Lung microvascular endothelial cell (primary cell): ENCODE results near the gene ABCA3. TPM values are rescaled to one million over a fixed set of nuclear protein-coding genes. Genes with fewer than 3 reads are reported as not detected.

Source experiments
- DNase-seq, 2 donors: peaks; one replicate each; pipeline versions ENCODE4 v3.0.0 to v3.0.0-alpha.2; 2010; ENCODE audit warnings: low read depth in 2 of 2
- total RNA-seq: library from RNA; depleted of rRNA; stranded (reverse); fragments of >200 nt; gene quantifications from 2 replicates; pipeline ENCODE4 v1.2.1, GENCODE V29; 2014

ABCA3 gene
- total RNA-seq, 1 donor from 2014 or later, result 30.2 TPM

GRCh38 chr16:2357331-2357730 lies 16.8 kb upstream of the ABCA3 start:
- no peak for DNase-seq

- DNase-seq, result no peak
Observed at GRCh38 chr16:2350500-2350899, 10.0 kb upstream of the ABCA3 start.

GRCh38 chr16:2343211-2343610 lies 2.7 kb upstream of the ABCA3 start:
- no peak for DNase-seq

DNA sequence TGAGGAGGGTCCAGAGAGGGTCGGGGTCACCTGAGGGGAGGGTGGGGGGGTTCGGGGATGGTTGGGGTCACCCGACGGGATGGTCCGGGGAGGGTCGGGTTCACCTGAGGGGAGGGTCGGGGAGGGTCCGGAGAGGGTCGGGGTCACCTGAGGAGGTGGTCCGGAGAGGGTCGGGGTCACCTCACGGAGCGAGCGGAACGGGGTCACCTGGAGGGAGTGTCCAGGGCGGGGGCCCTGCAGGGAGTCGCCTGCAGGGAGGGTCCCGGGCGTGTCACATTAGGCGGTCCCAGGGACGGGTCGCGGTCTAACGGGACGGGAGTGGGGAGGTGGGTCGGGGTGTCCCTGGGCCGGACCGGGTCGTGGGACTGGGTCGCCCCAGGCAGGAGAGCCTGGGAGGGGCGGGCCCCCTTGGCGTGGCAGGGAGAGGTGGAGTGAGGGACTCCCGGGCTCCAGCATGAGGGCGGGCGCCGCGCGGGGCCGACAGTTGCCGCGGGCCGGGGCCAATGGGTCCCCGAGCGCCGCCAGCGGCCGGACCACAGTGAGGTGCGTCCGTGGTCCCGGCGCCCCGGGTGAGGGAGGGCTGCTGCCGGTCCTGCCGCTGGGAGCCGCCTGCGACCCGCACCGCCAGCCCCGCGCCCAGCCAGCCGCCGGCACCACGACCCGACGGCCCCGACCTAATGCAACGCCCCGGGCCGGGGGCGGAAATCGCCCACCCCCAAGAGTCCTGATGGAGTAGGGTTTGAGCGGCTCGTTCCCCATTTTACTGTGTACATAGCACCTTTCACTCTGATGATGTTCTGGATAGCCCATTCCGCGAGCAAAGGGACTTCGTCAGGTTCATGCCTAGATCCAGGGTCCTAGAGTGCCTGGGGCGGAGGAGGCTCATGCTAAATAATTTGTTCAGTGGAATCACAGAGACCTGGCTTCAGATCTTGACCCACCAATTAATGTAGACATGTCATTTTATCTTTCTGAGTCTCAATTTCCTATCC lies 1.2 kb upstream of the ABCA3 start:
- DNase-seq, result no peak

DNA sequence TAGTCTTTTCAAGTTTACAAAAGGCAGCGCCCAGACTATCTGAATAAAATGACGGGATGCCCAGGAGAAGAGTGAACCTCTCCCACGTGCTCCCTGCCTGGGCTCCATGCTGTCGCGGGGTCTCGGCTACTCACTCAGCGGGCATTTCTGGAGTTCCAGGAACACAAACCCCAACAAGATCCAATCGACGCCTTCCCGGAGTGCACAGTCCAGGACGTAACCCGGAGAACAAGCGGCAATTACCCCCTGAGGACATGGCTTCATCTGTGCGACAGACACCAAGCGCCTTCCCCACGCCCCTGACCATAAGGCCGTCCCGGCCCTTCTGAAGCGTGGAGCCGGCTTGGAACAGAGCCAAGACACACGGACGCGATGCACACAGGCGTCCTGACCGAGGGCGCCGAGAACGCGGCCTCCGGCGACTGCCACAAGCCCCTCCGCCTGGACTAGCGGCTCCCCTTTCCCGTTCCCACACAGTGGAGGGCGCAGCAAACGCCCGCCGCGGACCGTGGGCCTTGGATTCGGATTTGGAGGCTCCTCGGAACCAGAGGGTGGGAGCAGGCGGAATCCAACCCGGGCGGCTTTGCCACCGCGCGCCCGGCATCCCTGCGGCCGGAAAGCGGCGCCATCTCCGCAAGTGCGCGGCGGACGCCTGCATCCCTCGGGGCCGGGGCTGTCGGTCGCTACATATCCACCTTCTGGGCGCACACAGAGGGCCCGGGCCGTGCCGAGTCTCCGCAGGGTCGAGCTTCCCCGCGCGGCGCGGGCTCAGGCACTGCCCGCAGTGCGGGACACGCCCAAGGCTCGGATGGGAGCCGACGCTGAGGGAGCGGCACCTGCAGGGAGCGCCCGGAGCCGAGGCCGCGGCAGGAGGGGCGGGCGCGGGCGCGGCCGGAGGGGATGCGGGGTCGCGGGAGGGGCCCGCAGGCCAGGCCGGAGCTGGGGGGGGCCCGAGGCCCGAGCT lies 725 bp downstream of the ABCA3 start:
- peak; percentile 56 to 77 for DNase-seq

- DNase-seq, result peak; percentile 31 to 85
Observed at GRCh38 chr16:2337431-2338296, 2.9 kb downstream of the ABCA3 start.

DNA sequence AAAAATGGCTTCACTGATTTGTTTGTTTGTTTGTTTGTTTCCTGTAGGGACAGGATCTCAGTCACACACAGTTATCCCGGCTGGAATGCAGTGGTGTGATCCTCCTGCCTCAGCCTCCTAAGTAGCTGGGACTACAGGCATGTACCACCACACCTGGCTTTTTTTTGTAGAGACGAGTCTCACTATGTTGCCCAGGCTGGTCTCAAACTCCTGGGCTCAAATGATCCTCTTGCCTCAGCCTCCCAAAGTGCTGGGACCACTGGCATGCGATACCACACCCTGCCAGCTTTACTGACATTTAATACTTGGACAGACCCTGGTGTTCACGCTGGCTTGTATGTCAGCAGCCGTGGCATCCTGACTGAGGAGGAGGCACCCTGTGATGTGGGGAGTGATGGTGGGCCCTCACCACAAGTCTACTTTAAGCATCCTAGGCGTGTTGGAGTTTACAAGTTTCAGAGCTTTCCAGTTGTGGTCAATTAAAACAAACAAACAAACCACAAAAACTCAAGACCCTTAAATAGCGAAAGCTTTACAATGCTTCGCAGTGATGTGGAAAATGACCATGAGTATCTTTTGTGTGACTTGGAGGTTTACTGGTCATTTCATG lies 5.1 kb downstream of the ABCA3 start:
- DNase-seq, result no peak

DNA sequence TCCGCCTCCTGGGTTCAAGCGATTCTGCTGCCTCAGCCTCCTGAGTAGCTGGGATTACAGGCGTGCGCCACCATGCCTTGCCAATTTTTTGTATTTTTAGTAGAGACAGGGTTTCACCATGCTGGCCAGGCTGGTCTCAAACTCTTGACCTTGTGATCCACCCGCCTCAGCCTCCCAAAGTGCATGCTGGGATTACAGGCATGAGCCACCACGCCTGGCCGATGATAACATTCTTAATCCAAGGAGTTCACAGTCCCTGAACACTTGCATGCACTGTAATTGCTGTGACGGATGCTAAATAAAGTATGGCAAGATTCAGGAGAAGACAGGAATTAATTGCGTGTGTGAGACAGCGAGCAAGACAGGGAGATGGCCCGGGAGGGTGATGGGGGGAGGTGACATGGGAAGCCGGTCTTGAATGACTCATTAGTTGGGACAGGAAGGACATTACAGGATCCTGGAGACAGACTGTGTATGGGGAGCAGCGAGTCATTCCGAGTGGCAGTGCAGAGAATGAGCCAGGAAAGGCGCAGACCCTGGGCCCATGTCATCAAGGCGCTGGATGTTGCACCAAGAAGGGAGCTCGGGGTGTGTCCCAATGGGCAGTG lies 6.7 kb downstream of the ABCA3 start:
- peak; percentile 60 to 73 for DNase-seq

GRCh38 chr16:2333231-2333630 lies 7.3 kb downstream of the ABCA3 start:
- DNase-seq, result no peak

GRCh38 chr16:2331931-2332267 lies 8.6 kb downstream of the ABCA3 start:
- no peak for DNase-seq

DNA sequence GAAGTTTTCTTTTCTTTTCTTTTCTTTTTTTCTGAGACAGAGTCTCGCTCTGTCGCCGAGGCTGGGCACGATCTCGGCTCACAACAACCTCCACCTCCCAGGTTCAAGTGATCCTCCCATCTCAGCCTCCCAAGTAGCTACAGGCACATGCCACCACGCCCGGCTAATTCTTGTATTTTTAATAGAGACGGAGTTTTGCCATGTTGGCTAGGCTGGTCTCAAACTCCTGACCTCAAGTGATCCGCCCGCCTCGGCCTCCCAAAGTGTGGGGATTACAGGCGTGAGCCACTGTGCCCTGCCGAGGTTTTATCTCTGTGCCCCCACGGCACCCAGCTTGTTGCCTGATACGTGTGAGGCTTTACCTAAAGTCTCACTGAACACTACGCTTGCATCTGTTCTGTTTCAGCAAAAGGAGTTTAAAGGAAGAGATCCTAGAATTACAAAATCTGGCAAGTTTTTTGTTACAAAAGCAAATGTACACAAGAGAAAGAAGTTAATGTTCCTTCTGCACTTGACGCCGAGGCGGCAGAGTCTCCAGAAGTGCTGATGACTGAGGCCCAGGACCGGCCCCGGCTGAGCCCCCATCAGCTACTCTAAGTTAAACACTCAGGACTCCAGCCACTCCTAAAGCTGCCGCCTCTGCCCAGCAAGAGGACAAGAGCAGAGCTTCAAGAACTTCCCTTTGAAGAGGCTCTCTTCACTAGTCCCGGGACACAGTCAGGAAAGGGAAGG lies 9.2 kb downstream of the ABCA3 start:
- DNase-seq, result no peak

DNA sequence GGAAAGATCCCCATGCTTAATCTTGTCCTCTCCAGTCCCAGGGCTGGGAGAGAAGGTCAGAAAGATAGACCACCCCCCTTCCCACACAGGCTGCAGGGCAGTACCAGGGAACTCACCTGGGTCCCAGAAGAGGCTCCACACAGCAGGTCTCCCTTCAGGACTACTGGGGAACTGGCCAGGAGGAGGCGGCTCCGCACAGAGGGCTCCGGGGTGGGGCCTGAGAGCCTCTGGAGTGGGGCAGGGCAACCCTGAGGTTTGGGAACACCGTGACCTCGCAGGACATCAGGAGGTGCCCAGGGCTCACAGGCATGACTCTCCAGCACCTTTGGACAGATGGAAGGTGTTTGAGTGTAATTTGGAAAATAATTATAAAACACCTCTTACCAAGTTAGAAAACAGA lies 11.0 kb downstream of the ABCA3 start:
- DNase-seq, result no peak

GRCh38 chr16:2328428-2328827 lies 12.1 kb downstream of the ABCA3 start:
- DNase-seq, result no peak

DNA sequence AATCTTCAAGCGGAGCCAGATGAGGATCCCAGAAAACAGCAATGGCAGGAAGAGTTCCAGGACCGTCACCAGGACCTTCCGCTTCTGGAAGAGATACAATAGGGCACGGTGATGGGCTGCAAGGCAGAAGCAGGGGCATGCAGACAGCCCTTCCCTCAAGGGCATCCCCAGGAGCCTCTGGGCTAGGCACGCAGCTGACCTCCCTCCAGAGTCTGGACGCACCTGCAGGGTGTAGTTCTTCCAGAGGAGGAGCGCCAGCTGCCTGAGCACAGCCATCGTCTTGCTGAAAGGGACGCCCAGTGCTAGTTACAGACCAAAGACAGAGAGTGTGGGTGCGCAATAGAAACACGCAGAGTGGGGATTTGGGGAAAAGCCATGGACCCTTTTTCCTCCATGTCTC lies 14.3 kb downstream of the ABCA3 start:
- DNase-seq, result no peak

DNA sequence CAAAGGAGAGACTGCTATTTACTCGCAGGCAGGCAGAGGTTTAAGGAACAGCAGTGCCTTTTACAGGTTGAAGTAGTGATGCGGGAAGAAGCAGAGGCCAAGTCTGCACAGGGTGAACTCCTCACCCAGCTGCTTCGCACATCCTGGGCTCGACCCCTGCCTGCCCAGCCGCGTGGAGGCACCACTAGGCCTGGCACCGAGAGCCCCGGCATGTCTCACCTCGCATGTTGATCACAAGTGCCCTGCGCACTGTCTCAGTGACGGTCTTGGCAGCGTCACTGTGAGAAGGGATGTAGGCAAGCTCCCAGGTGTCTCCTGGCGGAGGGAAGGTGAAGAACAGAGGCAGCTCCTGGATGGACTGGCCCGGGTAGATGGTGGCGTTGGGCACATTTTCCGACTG lies 14.7 kb downstream of the ABCA3 start:
- DNase-seq, result no peak

DNA sequence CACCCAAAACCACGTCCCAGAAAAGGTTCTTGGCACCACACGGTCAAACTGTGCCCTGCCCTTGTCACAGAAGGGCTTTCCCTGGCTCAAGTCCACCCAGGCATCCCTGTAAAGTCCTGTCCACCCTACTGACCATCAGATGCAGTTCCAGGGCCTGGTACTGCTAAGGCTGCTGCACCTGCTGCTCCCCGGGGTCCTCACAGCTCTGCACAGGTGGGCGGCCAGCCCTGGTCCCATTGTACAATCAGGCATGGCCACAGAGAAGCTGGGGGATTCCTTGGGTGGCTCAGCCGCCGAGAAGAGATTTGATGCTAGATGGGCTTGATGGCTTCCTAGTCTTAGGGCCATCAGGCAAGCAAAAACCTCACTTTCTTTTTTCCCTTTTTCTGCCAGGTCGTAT lies 15.3 kb downstream of the ABCA3 start:
- DNase-seq, result no peak

- no peak for DNase-seq
Observed at GRCh38 chr16:2324296-2324859, 16.1 kb downstream of the ABCA3 start.

GRCh38 chr16:2323701-2324100 lies 16.8 kb downstream of the ABCA3 start:
- no peak for DNase-seq

- no peak for DNase-seq
Observed at GRCh38 chr16:2319606-2320005, 20.9 kb downstream of the ABCA3 start.
